Measurements from ENCODE around the gene OR2A7. TPM values are rescaled to one million over a fixed set of nuclear protein-coding genes. Genes with fewer than 3 reads are reported as not detected.
"Not testable (repeated sequence)": the region's sequence is repeated elsewhere in the genome, so short reads cannot be mapped to it uniquely, and the experiment has no call there.

The OR2A7 gene
- total and polyA plus RNA-seq, 2 of the 8 experiments (the other 6 are each of a cell fraction or from before 2014, with no cell fraction given) = 1.9 to 3.3 TPM

- H4K20me1 ChIP-seq (replicated peaks in 1 of 2; ENCODE audit: control insufficient read depth in 1 of 2, insufficient read depth in 2 of 2, low read length in 2 of 2); H2AK5ac ChIP-seq (ENCODE audit: low read depth, low read length); H3K4ac ChIP-seq (replicated peaks; ENCODE audit: insufficient read length, low read depth, low read length); DNase-seq (ENCODE audit: low read depth in 1 of 2, low spot score in 2 of 2); H2BK120ac ChIP-seq (replicated peaks; ENCODE audit: low read depth, low read length); H3K9ac ChIP-seq (replicated peaks in 1 of 4; ENCODE audit: extremely low read depth in 1 of 4, low read depth in 3 of 4, low read length in 3 of 4); H3K4me3 ChIP-seq (ENCODE audit: extremely low read depth in 1 of 4, insufficient read depth in 2 of 4, low read depth in 3 of 4, low read length in 4 of 4); POLR2A ChIA-PET (ENCODE audit: partially characterized antibody); H3K14ac ChIP-seq (ENCODE audit: insufficient read length); H3K23ac ChIP-seq (ENCODE audit: insufficient read length); H2BK5ac ChIP-seq (ENCODE audit: low read depth, low read length); H3K79me1 ChIP-seq (ENCODE audit: low read depth, low read length); H2AFZ ChIP-seq (ENCODE audit: low read length); H3K27me3 ChIP-seq (replicated peaks in 1 of 4; ENCODE audit: control insufficient read depth in 3 of 4, extremely low read depth in 1 of 4, insufficient read depth in 3 of 4, low read length in 3 of 4); H4K5ac ChIP-seq (ENCODE audit: insufficient read length, low read depth, low read length); FAIRE-seq; H3K27ac ChIP-seq (ENCODE audit: low read depth, low read length); H3K36me3 ChIP-seq (ENCODE audit: control insufficient read depth in 2 of 4, insufficient read depth in 4 of 4, low read length in 3 of 4); H2BK15ac ChIP-seq (ENCODE audit: low read length); CTCF ChIA-PET (ENCODE audit: partially characterized antibody); H3K4me1 ChIP-seq (replicated peaks in 1 of 4; ENCODE audit: control insufficient read depth in 3 of 4, insufficient read depth in 4 of 4, low read length in 3 of 4); H4K8ac ChIP-seq (ENCODE audit: extremely low read depth, insufficient read depth, low read length); H3K79me2 ChIP-seq (ENCODE audit: control insufficient read depth in 1 of 2, insufficient read depth in 2 of 2, low read length in 2 of 2); H2BK12ac ChIP-seq (ENCODE audit: low read depth, low read length); H4K91ac ChIP-seq (replicated peaks; ENCODE audit: insufficient read length, low read length); H3K56ac ChIP-seq (replicated peaks; ENCODE audit: insufficient read length, low read depth, low read length); H3K18ac ChIP-seq (ENCODE audit: extremely low read depth, low read length); H3K4me2 ChIP-seq (ENCODE audit: insufficient read depth in 1 of 2, low read depth in 2 of 2, low read length in 2 of 2); H3K9me3 ChIP-seq (ENCODE audit: insufficient read depth in 2 of 2, low read depth in 1 of 2, low read length in 1 of 2); H3K23me2 ChIP-seq (ENCODE audit: low read depth, low read length); H2BK20ac ChIP-seq (ENCODE audit: low read length): not testable (repeated sequence)
- WGBS, 2 experiments (ENCODE audit: extremely low coverage in 1 of 2, insufficient coverage in 1 of 2, insufficient read length in 1 of 2, insufficient replicate concordance in 2 of 2, low coverage in 1 of 2, low lambda C conversion rate in 2 of 2, missing lambda C conversion rate in 1 of 2) = no CpG with 5 or more reads among the region's 5 CpGs
These were observed 39.0 kb upstream of the OR2A7 start for GRCh38 chr7:144303607-144304006.

- H3K9me3 ChIP-seq (ENCODE audit: insufficient read depth in 2 of 2, low read depth in 1 of 2, low read length in 1 of 2); H4K91ac ChIP-seq (replicated peaks; ENCODE audit: insufficient read length, low read length); H2BK15ac ChIP-seq (ENCODE audit: low read length); H3K79me1 ChIP-seq (ENCODE audit: low read depth, low read length); H2AFZ ChIP-seq (ENCODE audit: low read length); H2AK5ac ChIP-seq (ENCODE audit: low read depth, low read length); H3K9ac ChIP-seq (replicated peaks in 1 of 4; ENCODE audit: extremely low read depth in 1 of 4, low read depth in 3 of 4, low read length in 3 of 4); H3K36me3 ChIP-seq (ENCODE audit: control insufficient read depth in 2 of 4, insufficient read depth in 4 of 4, low read length in 3 of 4); H3K27ac ChIP-seq (ENCODE audit: low read depth, low read length); H3K4ac ChIP-seq (replicated peaks; ENCODE audit: insufficient read length, low read depth, low read length); H4K8ac ChIP-seq (ENCODE audit: extremely low read depth, insufficient read depth, low read length); H3K4me3 ChIP-seq (ENCODE audit: extremely low read depth in 1 of 4, insufficient read depth in 2 of 4, low read depth in 3 of 4, low read length in 4 of 4); DNase-seq (ENCODE audit: low read depth in 1 of 2, low spot score in 2 of 2); H4K20me1 ChIP-seq (replicated peaks in 1 of 2; ENCODE audit: control insufficient read depth in 1 of 2, insufficient read depth in 2 of 2, low read length in 2 of 2); H3K23me2 ChIP-seq (ENCODE audit: low read depth, low read length); H2BK12ac ChIP-seq (ENCODE audit: low read depth, low read length); H3K4me2 ChIP-seq (ENCODE audit: insufficient read depth in 1 of 2, low read depth in 2 of 2, low read length in 2 of 2); H3K14ac ChIP-seq (ENCODE audit: insufficient read length); H3K4me1 ChIP-seq (replicated peaks in 1 of 4; ENCODE audit: control insufficient read depth in 3 of 4, insufficient read depth in 4 of 4, low read length in 3 of 4); H3K56ac ChIP-seq (replicated peaks; ENCODE audit: insufficient read length, low read depth, low read length); H4K5ac ChIP-seq (ENCODE audit: insufficient read length, low read depth, low read length); H2BK20ac ChIP-seq (ENCODE audit: low read length); H2BK5ac ChIP-seq (ENCODE audit: low read depth, low read length); POLR2A ChIA-PET (ENCODE audit: partially characterized antibody); CTCF ChIA-PET (ENCODE audit: partially characterized antibody); H3K27me3 ChIP-seq (replicated peaks in 1 of 4; ENCODE audit: control insufficient read depth in 3 of 4, extremely low read depth in 1 of 4, insufficient read depth in 3 of 4, low read length in 3 of 4); H3K23ac ChIP-seq (ENCODE audit: insufficient read length); H3K18ac ChIP-seq (ENCODE audit: extremely low read depth, low read length); FAIRE-seq; H3K79me2 ChIP-seq (ENCODE audit: control insufficient read depth in 1 of 2, insufficient read depth in 2 of 2, low read length in 2 of 2); H2BK120ac ChIP-seq (replicated peaks; ENCODE audit: low read depth, low read length): not testable (repeated sequence)
- no CpG with 5 or more reads among the region's 1 CpG for WGBS, 2 experiments (ENCODE audit: extremely low coverage in 1 of 2, insufficient coverage in 1 of 2, insufficient read length in 1 of 2, insufficient replicate concordance in 2 of 2, low coverage in 1 of 2, low lambda C conversion rate in 2 of 2, missing lambda C conversion rate in 1 of 2)
These were observed 38.1 kb upstream of the OR2A7 start for GRCh38 chr7:144302578-144303303.

Data from H1 (cell line).